GM19193 (cell line): Measurements from ENCODE around the gene TEC.

Experiments
- POLR2A ChIP-seq: IDR thresholded peaks from 4 replicates; pipeline ENCODE4 v1.6.1; 2011; ENCODE audit not compliant: insufficient read depth, insufficient read length; ENCODE audit errors: extremely low read depth

Gene TEC

DNA sequence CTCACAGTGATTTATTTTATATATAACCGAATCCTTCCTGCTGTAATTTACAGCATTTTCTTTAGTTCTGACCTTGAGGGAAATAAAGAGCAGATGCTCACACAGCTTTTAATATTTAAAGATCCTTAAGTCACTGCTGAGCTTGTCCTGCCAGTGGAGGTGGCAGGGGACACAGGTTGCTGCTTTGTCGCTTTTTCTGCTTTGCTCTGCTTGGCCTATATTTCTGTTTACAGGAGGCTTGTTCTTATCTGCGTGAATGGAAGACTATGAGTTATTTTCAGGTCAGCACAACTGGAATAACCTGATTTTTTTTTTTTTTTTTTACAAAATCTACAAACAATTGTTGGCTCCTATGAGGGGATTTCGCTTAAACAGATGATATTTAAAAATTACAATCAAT, 137.9 kb downstream of the TEC start:
- no peak for TF ChIP-seq POLR2A

DNA sequence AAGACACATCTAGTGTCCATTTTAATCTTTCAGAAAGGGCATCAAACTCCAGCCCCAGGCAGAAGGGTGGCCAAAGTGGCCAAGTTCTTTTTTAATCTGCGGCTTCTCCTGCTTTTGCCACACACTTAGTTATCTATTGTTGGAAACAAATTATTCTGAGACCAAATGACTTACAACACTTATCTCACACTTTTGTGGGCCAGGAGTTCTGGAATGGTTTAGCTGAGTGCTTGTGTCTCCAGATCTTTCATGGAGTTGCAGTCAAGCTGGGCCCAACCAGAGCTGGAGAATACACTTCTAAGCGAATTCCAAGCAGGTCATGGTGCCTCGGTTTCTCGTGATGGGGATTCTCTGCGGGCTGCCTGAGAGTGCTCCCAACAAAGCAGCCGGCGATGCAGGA, 139.5 kb downstream of the TEC start:
- TF ChIP-seq POLR2A: no peak

DNA sequence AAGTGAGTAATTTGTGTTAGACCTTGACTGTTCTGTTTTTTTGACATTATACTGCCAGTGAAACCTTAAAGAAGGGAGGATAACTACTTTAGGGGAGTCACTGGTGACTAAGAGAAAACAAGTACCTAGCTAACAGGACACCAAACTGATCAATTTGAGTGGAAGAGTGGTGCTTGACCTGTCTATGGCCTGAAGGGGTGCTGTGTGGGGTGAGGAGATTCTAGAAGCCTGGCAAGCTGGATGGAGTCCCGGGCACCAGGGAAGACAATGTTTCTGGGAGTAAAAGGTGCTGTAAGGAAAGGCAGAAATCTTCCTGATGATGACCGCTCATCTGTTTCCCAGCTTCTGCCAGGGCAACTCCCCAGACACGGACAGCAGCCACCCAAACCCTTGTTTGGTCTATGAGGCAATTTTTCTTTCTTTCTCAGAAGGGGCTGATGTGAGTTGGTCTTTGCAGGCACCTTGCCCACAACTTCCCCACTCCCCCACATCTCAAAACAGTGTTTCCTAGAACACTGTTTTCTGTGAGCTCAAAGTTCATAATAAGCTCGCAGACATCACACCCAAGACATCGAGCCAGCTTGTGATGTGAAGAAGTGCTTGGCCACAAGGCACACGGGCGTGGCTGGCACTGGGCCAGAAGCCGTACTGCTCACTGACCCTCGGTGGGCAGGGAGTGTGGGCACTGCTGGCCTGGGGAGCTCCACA, 140.2 kb downstream of the TEC start:
- TF ChIP-seq POLR2A: no peak

DNA sequence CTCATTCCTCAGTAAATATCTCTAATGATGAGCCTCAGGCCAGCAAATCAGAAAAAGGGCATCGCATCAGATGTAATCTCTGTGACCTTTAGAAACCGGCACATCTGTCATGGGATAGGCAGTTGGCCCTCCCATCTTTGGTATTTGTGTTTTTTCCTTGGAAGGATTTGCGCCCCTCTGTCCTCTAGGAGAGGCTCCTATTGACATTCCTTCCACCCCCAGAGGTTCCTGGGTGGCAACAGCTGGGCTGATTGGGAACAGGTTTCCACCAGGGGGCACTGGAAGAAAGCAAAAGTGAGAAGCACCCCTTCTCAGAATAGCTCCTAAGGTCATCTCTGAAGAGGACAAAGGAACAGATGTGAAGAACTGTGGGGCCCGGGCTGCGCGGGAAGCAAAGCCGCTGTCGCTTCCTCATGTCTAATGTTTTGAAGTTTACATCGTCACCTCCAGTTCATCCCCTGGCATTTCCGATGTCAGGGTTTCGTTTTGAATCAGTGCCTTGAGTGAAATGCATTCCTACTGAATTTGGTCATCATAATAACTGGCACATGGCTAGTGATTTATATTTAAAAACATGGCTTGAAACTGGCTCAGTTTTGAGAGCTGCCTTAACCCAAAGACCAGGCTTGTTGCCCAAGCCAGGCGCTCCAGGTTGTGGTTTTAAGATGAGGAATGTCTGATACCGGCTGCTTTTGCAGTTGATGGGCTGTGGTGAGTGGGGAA, 141.8 kb downstream of the TEC start:
- peak; percentile 14 for TF ChIP-seq POLR2A

DNA sequence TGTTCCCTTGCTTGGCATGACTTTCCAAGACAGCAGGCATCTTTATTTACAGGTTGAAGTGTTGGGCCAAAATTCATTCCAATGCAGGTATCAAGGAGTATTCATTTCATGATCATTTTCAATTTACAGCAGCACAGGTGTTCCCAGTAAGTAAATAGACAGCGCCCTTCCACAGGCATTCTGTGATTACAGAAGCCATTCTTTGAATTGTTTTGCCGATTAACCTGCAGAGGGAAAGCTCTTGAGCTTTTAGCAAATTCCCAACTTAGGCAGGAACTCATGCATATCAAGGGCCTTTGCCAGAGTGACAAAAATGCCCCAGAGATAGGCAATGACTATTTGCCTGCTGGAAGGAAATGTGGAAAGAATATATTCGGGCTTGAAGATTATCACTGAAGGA, 142.4 kb downstream of the TEC start:
- TF ChIP-seq POLR2A: no peak

DNA sequence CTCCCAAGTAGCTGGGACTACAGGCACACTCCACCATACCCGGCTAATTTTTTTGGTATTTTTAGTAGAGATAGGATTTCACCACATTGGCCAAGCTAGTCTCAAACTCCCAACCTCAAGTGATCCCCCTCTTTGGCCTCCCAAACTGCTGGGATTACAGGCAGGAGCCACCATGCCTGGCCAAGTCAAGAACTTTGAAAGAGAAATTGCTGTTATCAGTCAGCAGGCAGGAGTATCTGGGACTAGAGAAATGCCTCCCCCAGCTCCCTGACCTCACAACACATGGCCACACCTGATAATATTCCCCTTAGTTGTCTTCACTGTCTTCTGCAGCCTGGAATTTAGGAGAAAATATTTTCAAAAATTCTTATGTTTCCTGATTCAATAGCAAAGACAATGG, 143.0 kb downstream of the TEC start:
- TF ChIP-seq POLR2A: no peak

DNA sequence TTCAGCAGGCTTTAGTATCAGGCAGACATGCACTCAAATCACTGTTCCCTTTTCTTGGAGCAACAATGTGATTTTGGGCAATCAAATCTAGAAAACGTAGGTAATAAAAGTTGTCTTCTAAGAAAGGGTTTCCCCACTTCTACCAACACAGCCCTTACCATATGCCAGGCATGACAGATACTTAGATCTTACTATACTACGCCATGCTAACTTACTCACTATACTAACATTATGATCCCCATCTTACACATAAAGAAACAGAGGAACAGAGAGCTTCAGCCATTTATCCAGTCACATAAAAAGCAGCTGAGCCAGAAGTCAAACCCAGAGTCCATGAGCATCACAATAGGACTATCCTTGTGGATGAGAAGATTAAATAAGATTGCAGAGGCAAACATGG, 144.8 kb downstream of the TEC start:
- no peak for TF ChIP-seq POLR2A

DNA sequence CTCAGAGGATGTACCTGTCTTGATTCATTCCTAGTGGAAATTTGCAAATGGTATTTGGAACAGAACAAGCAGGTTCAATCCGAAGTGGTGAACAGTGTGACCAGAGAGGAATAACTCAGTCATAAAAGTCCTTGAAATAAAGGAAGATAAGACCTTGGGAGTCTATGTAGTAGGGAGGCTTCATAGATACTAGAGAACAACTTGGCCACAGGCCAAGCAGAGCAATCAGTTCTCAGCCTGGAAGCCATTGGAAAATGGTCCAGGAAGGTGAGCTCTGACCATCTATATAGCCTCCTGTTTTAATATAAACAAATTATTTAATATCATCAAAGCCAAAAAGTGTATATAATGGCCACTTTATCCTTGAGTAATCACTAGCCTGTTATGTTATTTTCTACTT, 146.9 kb downstream of the TEC start:
- no peak for TF ChIP-seq POLR2A

DNA sequence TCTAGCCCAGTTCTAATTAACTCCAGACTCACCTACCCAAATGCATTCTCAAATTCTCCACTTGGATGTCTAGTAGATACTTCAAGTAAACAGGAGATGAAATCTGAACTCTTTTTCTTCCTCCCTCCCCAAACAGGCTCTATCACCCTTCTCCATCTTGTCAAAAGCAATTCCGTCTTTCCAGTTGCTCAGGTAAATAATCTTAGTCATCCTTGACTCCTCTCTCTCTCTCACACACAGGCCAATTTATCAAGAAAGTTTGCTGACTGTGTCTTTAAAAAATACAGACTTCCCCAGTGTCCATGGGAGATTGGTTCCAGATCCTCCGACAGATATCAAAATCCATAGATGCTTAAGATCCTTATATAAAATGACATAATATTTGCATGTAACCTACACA, 148.5 kb downstream of the TEC start:
- no peak for TF ChIP-seq POLR2A

DNA sequence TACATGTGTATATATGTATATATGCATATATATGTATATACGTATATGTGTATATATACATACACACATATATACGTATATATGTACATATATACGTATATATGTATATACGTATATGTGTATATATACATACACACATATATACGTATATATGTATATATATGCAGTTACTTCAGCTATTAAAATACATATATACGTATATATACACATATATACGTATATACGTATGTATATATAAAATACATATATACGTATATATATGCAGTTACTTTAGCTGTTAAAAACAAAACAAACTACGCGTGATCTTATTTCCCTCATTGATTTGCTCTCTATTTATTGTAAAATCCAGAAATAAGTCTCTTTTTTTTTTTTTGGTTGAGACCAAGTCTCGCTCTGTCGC, 149.5 kb downstream of the TEC start:
- TF ChIP-seq POLR2A: no peak

DNA sequence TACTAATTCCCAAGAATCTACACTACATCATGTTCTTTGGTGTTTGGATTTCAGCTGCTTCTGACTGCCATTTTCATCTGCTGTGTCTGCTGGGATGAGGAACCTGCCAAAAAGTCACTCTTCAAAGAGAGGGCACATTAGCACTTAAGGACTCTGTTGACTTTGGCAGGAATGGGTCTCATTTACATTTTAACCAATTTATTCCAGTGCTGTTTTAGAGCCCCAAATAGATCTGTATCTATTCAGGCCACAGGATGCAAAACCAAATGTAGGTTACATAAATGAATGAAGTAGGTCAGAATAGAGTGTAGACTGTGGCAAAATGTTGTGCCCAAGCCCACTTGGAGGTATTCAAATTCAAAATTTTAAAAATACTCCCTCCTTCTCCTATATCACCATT, 150.0 kb downstream of the TEC start:
- TF ChIP-seq POLR2A: no peak

DNA sequence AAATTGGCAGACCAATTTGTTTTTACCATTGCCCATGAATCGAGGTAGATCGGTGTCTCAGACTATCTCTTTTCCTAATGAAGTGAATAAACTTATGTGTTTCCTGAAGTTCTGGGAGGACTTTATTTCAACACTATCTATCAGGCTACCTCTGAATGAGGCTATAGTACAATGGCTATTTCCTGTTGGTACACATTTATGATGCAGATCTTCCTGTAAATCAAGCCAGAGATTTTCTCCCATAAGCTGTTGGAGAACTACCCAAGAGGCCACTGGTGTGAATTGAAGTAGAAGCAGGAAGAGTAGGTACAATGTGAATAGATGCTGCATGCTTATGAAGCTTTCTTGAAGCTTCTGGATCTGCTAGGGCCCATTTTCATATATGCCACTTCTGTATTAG, 151.6 kb downstream of the TEC start:
- no peak for TF ChIP-seq POLR2A

DNA sequence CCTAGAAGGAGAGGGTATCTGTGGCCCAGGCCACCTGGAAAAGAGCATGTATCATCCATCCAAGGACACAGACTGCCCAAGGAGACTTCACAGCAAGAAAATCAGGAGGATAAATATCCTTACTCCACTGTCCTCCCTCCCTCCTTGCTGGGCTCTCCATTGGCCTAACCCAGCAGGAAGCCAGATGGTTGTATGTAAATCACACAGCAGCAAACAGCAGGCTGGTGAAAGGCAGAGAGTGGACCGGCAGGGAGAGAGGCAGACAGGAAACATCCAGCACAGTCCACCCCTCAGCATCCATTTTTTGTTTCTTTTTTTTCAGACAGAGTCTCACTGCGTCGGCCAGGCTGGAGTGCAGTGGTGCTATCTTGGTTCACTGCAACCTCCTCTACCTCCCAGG, 153.1 kb downstream of the TEC start:
- TF ChIP-seq POLR2A: no peak

DNA sequence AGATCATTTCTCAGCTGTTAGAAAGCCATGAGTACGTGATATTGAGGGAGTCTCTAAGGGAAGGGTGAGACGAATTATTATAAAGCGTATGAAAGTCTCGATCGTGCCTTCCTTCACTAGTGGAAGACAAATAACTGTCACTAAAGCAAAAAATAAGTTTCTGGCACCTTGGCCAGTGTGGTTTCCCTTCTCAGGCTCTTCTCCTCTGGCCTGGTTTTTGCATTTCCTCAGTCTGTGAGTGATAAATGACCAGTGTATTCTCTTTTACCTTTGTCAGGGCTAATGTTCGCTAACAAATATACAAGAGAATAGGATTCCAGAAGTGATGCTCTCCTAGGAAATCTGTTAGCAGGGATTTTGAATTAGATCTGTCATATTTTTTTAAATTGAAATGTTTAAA, 155.2 kb downstream of the TEC start:
- TF ChIP-seq POLR2A: no peak

DNA sequence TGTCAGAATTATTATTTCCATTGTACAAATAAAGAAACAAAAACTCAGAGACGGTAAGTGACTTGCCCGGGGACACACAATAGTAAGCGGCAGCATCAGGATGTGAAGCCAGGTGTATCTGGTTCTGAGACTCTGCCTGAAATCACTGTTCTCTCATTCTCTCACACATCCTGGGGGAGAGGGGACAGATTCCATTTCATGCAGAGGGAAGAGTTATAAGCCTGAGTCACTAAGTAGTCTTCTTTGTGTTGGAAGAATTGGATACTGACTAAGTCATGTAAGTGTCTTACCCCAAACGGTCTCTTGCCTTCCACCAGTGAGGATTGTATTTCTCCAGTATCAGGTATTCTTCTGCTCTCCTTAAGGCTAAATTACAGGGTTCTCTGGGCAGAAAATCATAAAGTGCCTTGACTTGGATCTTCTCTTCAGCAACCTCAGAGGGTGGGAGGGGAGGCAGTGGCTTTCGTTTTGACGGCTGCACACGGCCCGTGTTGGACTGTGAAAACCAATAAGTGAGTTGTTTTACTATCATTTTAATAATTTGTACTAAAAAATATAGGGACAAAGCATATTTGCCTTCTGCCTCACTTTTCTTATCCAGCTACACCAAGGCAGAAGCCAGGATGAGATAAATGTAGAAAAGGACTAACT, 157.5 kb downstream of the TEC start:
- TF ChIP-seq POLR2A: no peak

DNA sequence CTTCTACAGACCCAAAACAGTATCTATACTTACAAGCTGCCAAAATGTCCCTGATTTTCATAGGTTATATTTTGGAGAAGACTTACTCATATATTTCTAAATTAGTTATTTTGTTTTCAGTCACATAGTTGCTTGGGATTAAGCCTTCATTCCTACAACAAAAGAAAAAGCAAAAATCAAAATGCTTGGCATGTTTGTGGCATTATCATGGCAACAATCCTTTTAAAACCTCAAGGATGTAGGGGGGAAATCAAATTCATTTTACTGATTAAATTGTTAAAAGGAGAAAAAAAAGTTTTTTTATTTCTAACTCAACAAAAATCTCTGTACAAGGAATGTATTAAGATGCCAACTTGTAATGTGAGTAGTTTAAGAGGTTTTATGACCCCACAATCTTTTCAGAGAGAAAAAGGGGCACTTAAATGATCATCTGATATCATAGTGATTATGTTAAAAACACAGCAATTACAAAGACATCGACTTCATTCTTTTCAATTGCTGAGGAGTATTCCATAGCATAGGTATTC, 159.1 kb downstream of the TEC start:
- TF ChIP-seq POLR2A: no peak
